ENCODE results near the gene ADAMTSL3.

The ADAMTSL3 gene

GRCh38 chr15:83762367-83762766, 108.4 kb downstream of the ADAMTSL3 start:
- H3K4me1 ChIP-seq (ENCODE audit: control insufficient read depth, low read depth, low read length), result no peaks in the 10 kb centered on the region
- no peak overlapping the region for H3K27ac ChIP-seq (ENCODE audit: low read length)
- no peaks in the 10 kb centered on the region for H3K36me3 ChIP-seq (ENCODE audit: control insufficient read depth, low read depth, low read length)
- no peaks in the 10 kb centered on the region for H3K27me3 ChIP-seq (ENCODE audit: control insufficient read depth, insufficient read depth, low read length)
- no peak overlapping the region for H3K4me3 ChIP-seq (ENCODE audit: low read length)
- no peak overlapping the region for H3K9ac ChIP-seq (ENCODE audit: low read length)
- H3K9me3 ChIP-seq (ENCODE audit: control insufficient read depth, low read depth, low read length), result peaks cover 2% of the 10 kb centered on the region

GRCh38 chr15:83764201-83764838, 110.4 kb downstream of the ADAMTSL3 start:
- no peaks in the 10 kb centered on the region for H3K36me3 ChIP-seq (ENCODE audit: control insufficient read depth, low read depth, low read length)
- H3K27me3 ChIP-seq (ENCODE audit: control insufficient read depth, insufficient read depth, low read length), result no peaks in the 10 kb centered on the region
- H3K27ac ChIP-seq (ENCODE audit: low read length), result no peak overlapping the region
- H3K9ac ChIP-seq (ENCODE audit: low read length), result no peak overlapping the region
- no peak overlapping the region for H3K4me3 ChIP-seq (ENCODE audit: low read length)
- no peaks in the 10 kb centered on the region for H3K9me3 ChIP-seq (ENCODE audit: control insufficient read depth, low read depth, low read length)
- no peaks in the 10 kb centered on the region for H3K4me1 ChIP-seq (ENCODE audit: control insufficient read depth, low read depth, low read length)

- Histone ChIP-seq H3K36me3 (ENCODE audit: control insufficient read depth, low read depth, low read length) (no peaks in the 10 kb centered on the region), H3K9ac (ENCODE audit: low read length) (no peak overlapping the region)
Measured at GRCh38 chr15:83766339-83766738, 112.4 kb downstream of the ADAMTSL3 start.

GRCh38 chr15:83767741-83768140, 113.8 kb downstream of the ADAMTSL3 start:
- Histone ChIP-seq H3K27me3 (ENCODE audit: control insufficient read depth, insufficient read depth, low read length) (no peaks in the 10 kb centered on the region), H3K36me3 (ENCODE audit: control insufficient read depth, low read depth, low read length) (no peaks in the 10 kb centered on the region), H3K9me3 (ENCODE audit: control insufficient read depth, low read depth, low read length) (no peaks in the 10 kb centered on the region), H3K27ac (ENCODE audit: low read length) (no peak overlapping the region), H3K4me3 (ENCODE audit: low read length) (no peak overlapping the region), H3K9ac (ENCODE audit: low read length) (no peak overlapping the region), H3K4me1 (ENCODE audit: control insufficient read depth, low read depth, low read length) (no peaks in the 10 kb centered on the region)

More at GRCh38 chr15:83766339-83766738, 112.4 kb downstream of the ADAMTSL3 start:
- H3K27ac ChIP-seq (ENCODE audit: low read length), result no peak overlapping the region
- H3K4me3 ChIP-seq (ENCODE audit: low read length), result no peak overlapping the region
- H3K27me3 ChIP-seq (ENCODE audit: control insufficient read depth, insufficient read depth, low read length), result no peaks in the 10 kb centered on the region
- no peaks in the 10 kb centered on the region for H3K4me1 ChIP-seq (ENCODE audit: control insufficient read depth, low read depth, low read length)
- no peaks in the 10 kb centered on the region for H3K9me3 ChIP-seq (ENCODE audit: control insufficient read depth, low read depth, low read length)

GRCh38 chr15:83769411-83769999, 115.6 kb downstream of the ADAMTSL3 start:
- Histone ChIP-seq H3K27ac (ENCODE audit: low read length) (no peak overlapping the region), H3K27me3 (ENCODE audit: control insufficient read depth, insufficient read depth, low read length) (no peaks in the 10 kb centered on the region), H3K9me3 (ENCODE audit: control insufficient read depth, low read depth, low read length) (no peaks in the 10 kb centered on the region), H3K36me3 (ENCODE audit: control insufficient read depth, low read depth, low read length) (no peaks in the 10 kb centered on the region), H3K4me3 (ENCODE audit: low read length) (no peak overlapping the region), H3K9ac (ENCODE audit: low read length) (no peak overlapping the region), H3K4me1 (ENCODE audit: control insufficient read depth, low read depth, low read length) (no peaks in the 10 kb centered on the region)

DNA sequence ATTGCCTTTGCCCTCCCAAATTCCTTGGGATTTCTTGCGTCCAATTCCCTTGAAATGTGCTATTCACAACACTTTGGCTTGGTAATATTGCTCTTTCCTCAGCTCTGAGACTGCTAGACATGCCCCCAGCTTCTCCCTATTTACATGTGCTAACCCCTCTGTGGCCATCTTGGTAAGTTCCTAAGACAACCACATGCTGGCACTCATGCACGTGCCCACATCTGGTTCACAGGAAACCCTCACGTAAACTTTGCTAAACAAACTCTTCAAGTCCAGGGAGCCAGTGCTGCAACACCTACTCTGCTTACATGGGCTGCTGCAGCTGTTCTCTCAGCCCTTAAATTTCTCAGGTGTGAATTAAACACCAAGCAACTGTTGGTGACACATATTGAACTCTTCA, 121.8 kb downstream of the ADAMTSL3 start:
- Histone ChIP-seq H3K4me3 (ENCODE audit: low read length) (no peak overlapping the region), H3K9me3 (ENCODE audit: control insufficient read depth, low read depth, low read length) (no peaks in the 10 kb centered on the region), H3K36me3 (ENCODE audit: control insufficient read depth, low read depth, low read length) (no peaks in the 10 kb centered on the region), H3K27me3 (ENCODE audit: control insufficient read depth, insufficient read depth, low read length) (no peaks in the 10 kb centered on the region), H3K9ac (ENCODE audit: low read length) (no peak overlapping the region), H3K4me1 (ENCODE audit: control insufficient read depth, low read depth, low read length) (no peaks in the 10 kb centered on the region), H3K27ac (ENCODE audit: low read length) (no peak overlapping the region)

GRCh38 chr15:83776986-83777385, 123.1 kb downstream of the ADAMTSL3 start:
- Histone ChIP-seq H3K4me1 (ENCODE audit: control insufficient read depth, low read depth, low read length) (no peaks in the 10 kb centered on the region), H3K9me3 (ENCODE audit: control insufficient read depth, low read depth, low read length) (no peaks in the 10 kb centered on the region), H3K4me3 (ENCODE audit: low read length) (no peak overlapping the region), H3K9ac (ENCODE audit: low read length) (no peak overlapping the region), H3K27ac (ENCODE audit: low read length) (no peak overlapping the region), H3K27me3 (ENCODE audit: control insufficient read depth, insufficient read depth, low read length) (no peaks in the 10 kb centered on the region), H3K36me3 (ENCODE audit: control insufficient read depth, low read depth, low read length) (no peaks in the 10 kb centered on the region)

GRCh38 chr15:83783227-83783626, 129.3 kb downstream of the ADAMTSL3 start:
- H3K4me1 ChIP-seq (ENCODE audit: control insufficient read depth, low read depth, low read length), result no peaks in the 10 kb centered on the region
- H3K36me3 ChIP-seq (ENCODE audit: control insufficient read depth, low read depth, low read length), result no peaks in the 10 kb centered on the region
- H3K9ac ChIP-seq (ENCODE audit: low read length), result no peak overlapping the region
- H3K27me3 ChIP-seq (ENCODE audit: control insufficient read depth, insufficient read depth, low read length), result no peaks in the 10 kb centered on the region
- H3K27ac ChIP-seq (ENCODE audit: low read length), result no peak overlapping the region
- no peak overlapping the region for H3K4me3 ChIP-seq (ENCODE audit: low read length)
- no peaks in the 10 kb centered on the region for H3K9me3 ChIP-seq (ENCODE audit: control insufficient read depth, low read depth, low read length)

- no peak overlapping the region for H3K4me3 ChIP-seq (ENCODE audit: low read length)
- no peaks in the 10 kb centered on the region for H3K4me1 ChIP-seq (ENCODE audit: control insufficient read depth, low read depth, low read length)
- no peaks in the 10 kb centered on the region for H3K36me3 ChIP-seq (ENCODE audit: control insufficient read depth, low read depth, low read length)
- no peak overlapping the region for H3K27ac ChIP-seq (ENCODE audit: low read length)
- no peak overlapping the region for H3K9ac ChIP-seq (ENCODE audit: low read length)
- H3K9me3 ChIP-seq (ENCODE audit: control insufficient read depth, low read depth, low read length), result no peaks in the 10 kb centered on the region
- H3K27me3 ChIP-seq (ENCODE audit: control insufficient read depth, insufficient read depth, low read length), result no peaks in the 10 kb centered on the region
Measured at GRCh38 chr15:83784975-83785374, 131.1 kb downstream of the ADAMTSL3 start.

DNA sequence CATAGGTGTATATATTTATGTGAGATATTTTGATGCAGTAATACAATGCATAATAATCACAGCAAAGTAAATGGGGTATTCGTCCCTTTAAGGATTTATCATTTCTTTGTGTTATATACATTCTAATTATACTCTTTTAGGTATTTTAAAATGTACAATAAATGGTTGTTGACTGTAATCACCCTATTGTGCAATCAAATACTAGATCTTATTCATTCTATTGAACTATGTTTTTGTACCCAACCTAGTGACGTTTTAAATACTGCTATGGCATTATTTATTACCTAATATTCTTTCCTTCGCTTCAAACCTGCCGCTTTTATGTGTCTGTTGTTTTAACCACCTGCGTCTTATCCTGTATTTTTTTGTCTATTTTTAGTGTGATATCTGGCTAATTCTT, 132.4 kb downstream of the ADAMTSL3 start:
- no peak overlapping the region for H3K9ac ChIP-seq (ENCODE audit: low read length)
- H3K9me3 ChIP-seq (ENCODE audit: control insufficient read depth, low read depth, low read length), result no peaks in the 10 kb centered on the region
- H3K27me3 ChIP-seq (ENCODE audit: control insufficient read depth, insufficient read depth, low read length), result no peaks in the 10 kb centered on the region
- H3K4me1 ChIP-seq (ENCODE audit: control insufficient read depth, low read depth, low read length), result no peaks in the 10 kb centered on the region
- no peak overlapping the region for H3K27ac ChIP-seq (ENCODE audit: low read length)
- H3K4me3 ChIP-seq (ENCODE audit: low read length), result no peak overlapping the region
- H3K36me3 ChIP-seq (ENCODE audit: control insufficient read depth, low read depth, low read length), result no peaks in the 10 kb centered on the region

- Histone ChIP-seq H3K4me1 (ENCODE audit: control insufficient read depth, low read depth, low read length) (no peaks in the 10 kb centered on the region), H3K27me3 (ENCODE audit: control insufficient read depth, insufficient read depth, low read length) (no peaks in the 10 kb centered on the region), H3K27ac (ENCODE audit: low read length) (no peak overlapping the region), H3K36me3 (ENCODE audit: control insufficient read depth, low read depth, low read length) (no peaks in the 10 kb centered on the region), H3K4me3 (ENCODE audit: low read length) (no peak overlapping the region), H3K9ac (ENCODE audit: low read length) (no peak overlapping the region), H3K9me3 (ENCODE audit: control insufficient read depth, low read depth, low read length) (no peaks in the 10 kb centered on the region)
Measured at GRCh38 chr15:83793069-83793468, 139.1 kb downstream of the ADAMTSL3 start.

DNA sequence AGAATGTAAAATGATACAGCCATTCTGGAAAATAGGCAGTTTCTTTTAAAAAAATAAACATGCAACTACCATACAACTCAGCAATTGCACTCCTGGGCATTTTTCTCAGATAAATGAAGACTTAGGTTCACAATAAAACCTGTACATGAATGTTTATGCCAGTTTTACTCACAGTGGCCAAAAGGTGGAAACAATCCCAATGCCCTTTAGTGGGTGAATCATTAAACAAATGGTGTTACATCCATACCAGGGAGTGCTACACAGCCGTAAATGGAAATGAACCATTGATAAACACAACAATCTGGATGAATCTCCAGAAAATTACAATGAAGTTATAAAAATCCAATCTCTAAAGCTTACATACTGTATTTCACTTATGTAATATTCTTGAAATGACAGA, 140.3 kb downstream of the ADAMTSL3 start:
- H3K4me1 ChIP-seq (ENCODE audit: control insufficient read depth, low read depth, low read length), result no peaks in the 10 kb centered on the region
- no peaks in the 10 kb centered on the region for H3K27me3 ChIP-seq (ENCODE audit: control insufficient read depth, insufficient read depth, low read length)
- H3K27ac ChIP-seq (ENCODE audit: low read length), result no peak overlapping the region
- no peaks in the 10 kb centered on the region for H3K36me3 ChIP-seq (ENCODE audit: control insufficient read depth, low read depth, low read length)
- no peak overlapping the region for H3K9ac ChIP-seq (ENCODE audit: low read length)
- no peaks in the 10 kb centered on the region for H3K9me3 ChIP-seq (ENCODE audit: control insufficient read depth, low read depth, low read length)
- no peak overlapping the region for H3K4me3 ChIP-seq (ENCODE audit: low read length)
